Measurements from ENCODE around the gene TMEM52. TPM values are rescaled to one million over a fixed set of nuclear protein-coding genes. Genes with fewer than 3 reads are reported as not detected.

TMEM52 gene
- total RNA-seq, 4 donors from 2014 or later, result 1.7 TPM; not detected in 3

DNA sequence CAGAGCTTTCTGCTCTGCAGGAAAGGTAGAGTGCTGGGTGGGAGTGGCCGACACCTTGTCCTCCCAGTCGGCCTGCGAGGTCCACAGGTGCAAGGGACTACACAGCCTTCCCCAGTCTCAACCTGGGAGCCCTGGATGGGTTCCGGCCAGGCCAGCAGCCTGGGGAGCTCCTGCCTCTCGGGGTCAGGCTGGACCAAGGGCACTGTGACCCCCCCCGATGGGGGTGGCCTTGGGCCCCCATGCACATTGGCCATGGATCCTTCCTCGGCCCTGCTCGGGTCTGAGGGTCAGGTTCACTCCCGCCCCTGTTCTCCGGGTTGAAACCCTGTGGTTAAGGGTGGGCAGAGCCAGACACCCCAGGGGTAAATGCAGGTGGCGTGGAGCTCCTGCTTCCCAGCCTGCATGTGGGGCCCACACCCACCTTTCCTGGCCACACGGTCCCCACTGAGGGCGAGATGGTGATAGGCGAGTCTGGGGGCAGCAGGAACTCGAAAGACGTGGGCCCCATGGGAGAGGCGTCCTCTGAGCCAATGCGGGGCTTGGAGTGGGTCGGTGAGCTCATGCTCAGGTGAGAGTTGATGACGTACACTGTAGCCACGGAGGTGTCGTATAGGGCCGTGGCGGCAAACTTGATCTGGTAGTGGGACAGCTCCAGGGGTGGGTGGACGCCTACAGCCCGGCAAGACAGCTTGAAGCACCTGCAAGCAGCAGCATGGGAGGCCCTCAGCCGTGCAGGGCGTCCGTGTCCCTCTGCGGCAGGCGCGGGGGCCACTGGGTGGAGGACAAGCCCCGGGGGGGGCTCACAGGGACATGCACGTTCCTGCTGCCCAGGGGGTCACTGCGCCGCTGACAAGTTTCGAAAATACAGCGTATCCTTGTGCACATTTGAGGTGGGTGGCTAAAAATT is 10.8 kb upstream of the TMEM52 start:
- Histone ChIP-seq H3K27me3 (no peaks in the 10 kb centered on the region), H3K4me3 (no peak overlapping the region), H3K36me3 (no peaks in the 10 kb centered on the region), H3K27ac (no peak overlapping the region), H3K4me1 (no peaks in the 10 kb centered on the region), H3K9me3 (no peaks in the 10 kb centered on the region)
- intact Hi-C loops (cut with DNase I; ENCODE audit: low total_unique reads), result no loop called here
- no peak for TF ChIP-seq POLR2A (IDR thresholded peaks at IDR 0.05)
- TF ChIP-seq, protein P1, sequence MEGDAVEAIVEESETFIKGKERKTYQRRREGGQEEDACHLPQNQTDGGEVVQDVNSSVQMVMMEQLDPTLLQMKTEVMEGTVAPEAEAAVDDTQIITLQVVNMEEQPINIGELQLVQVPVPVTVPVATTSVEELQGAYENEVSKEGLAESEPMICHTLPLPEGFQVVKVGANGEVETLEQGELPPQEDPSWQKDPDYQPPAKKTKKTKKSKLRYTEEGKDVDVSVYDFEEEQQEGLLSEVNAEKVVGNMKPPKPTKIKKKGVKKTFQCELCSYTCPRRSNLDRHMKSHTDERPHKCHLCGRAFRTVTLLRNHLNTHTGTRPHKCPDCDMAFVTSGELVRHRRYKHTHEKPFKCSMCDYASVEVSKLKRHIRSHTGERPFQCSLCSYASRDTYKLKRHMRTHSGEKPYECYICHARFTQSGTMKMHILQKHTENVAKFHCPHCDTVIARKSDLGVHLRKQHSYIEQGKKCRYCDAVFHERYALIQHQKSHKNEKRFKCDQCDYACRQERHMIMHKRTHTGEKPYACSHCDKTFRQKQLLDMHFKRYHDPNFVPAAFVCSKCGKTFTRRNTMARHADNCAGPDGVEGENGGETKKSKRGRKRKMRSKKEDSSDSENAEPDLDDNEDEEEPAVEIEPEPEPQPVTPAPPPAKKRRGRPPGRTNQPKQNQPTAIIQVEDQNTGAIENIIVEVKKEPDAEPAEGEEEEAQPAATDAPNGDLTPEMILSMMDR (IDR thresholded peaks at IDR 0.05), result no peak
- DNase-seq, result no peak

DNA sequence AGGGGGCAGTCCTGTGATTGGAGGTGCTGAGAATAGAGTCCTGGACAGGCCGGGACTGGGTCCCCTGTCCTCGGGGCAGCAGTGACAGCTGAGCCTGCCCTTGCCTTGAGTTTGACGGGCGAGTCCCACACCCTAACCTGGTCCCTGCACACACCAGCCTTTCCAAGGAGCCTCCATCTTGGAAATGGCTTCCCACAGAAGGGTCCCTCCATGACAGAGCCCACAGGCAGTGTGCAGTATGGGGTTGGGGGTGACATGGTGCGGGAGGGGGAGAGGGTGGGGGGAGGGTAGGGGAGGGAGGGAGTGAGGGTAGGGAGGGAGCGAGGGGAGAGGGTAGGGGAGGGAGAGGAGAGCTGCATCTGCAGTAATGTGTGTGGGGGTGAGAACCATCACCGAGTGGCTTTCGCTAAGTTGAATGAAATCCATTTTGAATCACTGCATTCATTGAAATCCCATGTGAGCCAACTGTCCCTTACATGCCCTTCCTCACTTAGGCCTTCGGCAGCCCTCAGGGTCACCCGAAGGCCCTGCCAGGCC is 10.1 kb upstream of the TMEM52 start:
- DNase-seq, result no peak
- no peak overlapping the region for H3K4me3 ChIP-seq
- H3K27ac ChIP-seq, result no peak overlapping the region
- no peaks in the 10 kb centered on the region for H3K4me1 ChIP-seq
- H3K36me3 ChIP-seq, result no peaks in the 10 kb centered on the region
- no peaks in the 10 kb centered on the region for H3K27me3 ChIP-seq
- intact Hi-C loops (cut with DNase I; ENCODE audit: low total_unique reads), result no loop called here
- TF ChIP-seq, protein P1 (IDR thresholded peaks at IDR 0.05), result no peak
- TF ChIP-seq POLR2A (IDR thresholded peaks at IDR 0.05), result no peak
- H3K9me3 ChIP-seq, result no peaks in the 10 kb centered on the region

DNA sequence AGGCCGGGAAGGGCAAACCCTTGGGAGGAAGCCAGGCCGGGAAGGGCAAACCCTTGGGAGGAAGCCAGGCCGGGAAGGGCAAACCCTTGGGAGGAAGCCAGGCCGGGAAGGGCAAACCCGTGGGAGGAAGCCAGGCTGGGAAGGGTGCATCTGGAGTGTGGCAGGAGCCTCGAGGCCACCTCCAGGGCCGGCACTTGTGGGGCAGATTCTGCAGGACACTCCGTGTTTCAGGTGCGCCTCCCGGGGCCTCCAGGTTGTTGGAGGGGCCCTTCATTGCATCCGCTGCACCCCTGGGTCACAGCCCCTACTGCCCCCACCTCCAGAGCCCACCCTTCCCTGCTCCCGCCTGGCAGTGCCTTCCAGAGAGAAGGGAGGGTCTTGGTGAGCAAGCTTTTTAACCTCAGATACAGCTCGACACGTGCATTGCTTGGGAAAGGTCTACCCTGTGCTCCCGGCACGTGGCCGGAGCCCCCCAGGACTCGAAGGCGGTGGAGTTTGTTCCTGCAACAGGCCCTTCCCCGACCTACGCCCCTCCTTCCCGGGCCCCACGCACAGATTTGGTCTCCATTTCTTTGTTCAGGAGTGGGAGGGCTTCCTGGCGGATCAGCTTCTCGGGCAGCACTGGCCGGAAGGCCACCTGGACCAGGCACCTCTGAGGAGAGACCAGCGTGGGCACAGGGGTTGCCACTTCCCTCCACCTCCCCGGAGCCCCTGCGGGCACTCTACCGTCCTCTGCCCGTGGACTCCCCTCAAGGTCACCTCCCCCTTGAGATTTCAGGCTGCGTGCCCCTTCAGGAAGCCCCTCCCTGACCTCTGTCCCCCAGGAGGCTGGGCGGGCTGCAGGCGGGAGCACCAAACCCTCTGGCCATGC is 9.4 kb upstream of the TMEM52 start:
- Histone ChIP-seq H3K4me1 (no peaks in the 10 kb centered on the region), H3K27me3 (no peaks in the 10 kb centered on the region), H3K9me3 (no peaks in the 10 kb centered on the region), H3K27ac (no peak overlapping the region), H3K4me3 (no peak overlapping the region), H3K36me3 (no peaks in the 10 kb centered on the region)
- TF ChIP-seq, protein P1 (IDR thresholded peaks at IDR 0.05), result no peak
- no peak for TF ChIP-seq POLR2A (IDR thresholded peaks at IDR 0.05)
- no peak for DNase-seq
- intact Hi-C loops (cut with DNase I; ENCODE audit: low total_unique reads), result no loop called here

DNA sequence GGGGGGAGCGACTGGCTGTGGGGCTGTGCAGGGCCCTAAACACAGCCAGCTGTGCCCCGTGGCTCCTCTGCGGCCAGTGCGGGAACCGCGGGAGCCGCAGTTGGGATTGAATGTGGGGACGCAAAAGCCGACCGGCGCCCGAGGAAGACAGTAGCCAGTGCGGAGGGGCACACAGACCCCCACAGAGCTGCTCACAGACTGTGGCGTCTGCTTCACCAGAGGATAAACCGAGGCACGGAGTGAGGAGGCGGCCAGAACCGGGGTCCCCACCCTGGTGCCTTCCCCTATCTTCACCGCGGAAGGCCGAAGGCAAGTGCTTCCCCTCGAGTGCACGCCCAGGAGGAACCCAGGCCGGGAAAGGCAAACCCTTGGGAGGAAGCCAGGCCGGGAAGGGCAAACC is 8.7 kb upstream of the TMEM52 start:
- DNase-seq, result no peak
- Histone ChIP-seq H3K9me3 (no peaks in the 10 kb centered on the region), H3K27ac (no peak overlapping the region), H3K4me3 (no peak overlapping the region), H3K4me1 (no peaks in the 10 kb centered on the region), H3K36me3 (no peaks in the 10 kb centered on the region), H3K27me3 (no peaks in the 10 kb centered on the region)
- no peak for TF ChIP-seq POLR2A (IDR thresholded peaks at IDR 0.05)
- TF ChIP-seq, protein P1 (IDR thresholded peaks at IDR 0.05), result no peak
- intact Hi-C loops (cut with DNase I; ENCODE audit: low total_unique reads), result no loop called here
